Upper lobe of left lung (tissue), 4 donors: ENCODE measurements around the gene ANKS1A.

Source experiments
- CTCF ChIP-seq, 6 experiments: fragments of 450-650 bp in 4 of 6; fragments of 200-600 bp in 2 of 6; sonication (generic) in 2 of 6; IDR thresholded peaks; one replicate each; pipeline ENCODE4 v1.5.1; 2016 to 2019; ENCODE audit warnings: antibody characterized with exemption in 6 of 6
- EP300 ChIP-seq, 4 donors: sonication (generic); formaldehyde crosslinking; IDR thresholded peaks; one replicate each; pipeline ENCODE4 v1.5.1; 2017; ENCODE audit warnings: antibody characterized with exemption in 4 of 4, control low read depth in 2 of 4
- POLR2A ChIP-seq, 4 donors: fragments of 450-650 bp; IDR thresholded peaks; one replicate each; pipeline ENCODE4 v1.5.1; 2016 to 2017; ENCODE audit warnings: antibody characterized with exemption in 4 of 4, mild to moderate bottlenecking in 2 of 4
- POLR2AphosphoS5 ChIP-seq, 2 donors: sonication (generic); formaldehyde crosslinking; IDR thresholded peaks; one replicate each; pipeline ENCODE4 v1.5.1; 2017; ENCODE audit warnings: antibody characterized with exemption in 2 of 2

- no peak for TF ChIP-seq CTCF (IDR thresholded peaks at IDR 0.05)
- no peak for TF ChIP-seq EP300 (IDR thresholded peaks at IDR 0.05)
- TF ChIP-seq POLR2AphosphoS5 (IDR thresholded peaks at IDR 0.05), result no peak
- TF ChIP-seq POLR2A (IDR thresholded peaks at IDR 0.05), result no peak
These were observed 29.1 kb upstream of the ANKS1A start for GRCh38 chr6:34859951-34860350.
